PFSK-1 (cell line): ENCODE data around the gene GAS1.

Source experiments
- REST ChIP-seq, 2 experiments: IDR thresholded peaks; 2 replicates each; pipeline versions ENCODE4 v1.6.1 to v1.8.0; 2011 to 2012; ENCODE audit warnings: low read depth in 2 of 2, low read length in 2 of 2, control low read depth in 1 of 2, inconsistent platforms in 1 of 2, mild to moderate bottlenecking in 1 of 2, moderate library complexity in 1 of 2; ENCODE audit not compliant: insufficient read depth in 1 of 2
- SIN3A ChIP-seq: IDR thresholded peaks from 2 replicates; pipeline ENCODE4 v1.6.1; 2012; ENCODE audit warnings: mild to moderate bottlenecking, low read length, moderate library complexity, borderline replicate concordance; ENCODE audit not compliant: insufficient read depth

- TF ChIP-seq SIN3A (no peak), REST (IDR thresholded peaks at IDR 0.05; ENCODE audit: insufficient read depth in 1 of 2, low read depth in 2 of 2, low read length in 2 of 2) (no peak)
Observed at GRCh38 chr9:86987900-86988299, 40.6 kb upstream of the GAS1 start.
